Lower leg skin (tissue), 4 donors: ENCODE measurements around the gene VAMP5. TPM values are rescaled to one million over a fixed set of nuclear protein-coding genes. Genes with fewer than 3 reads are reported as not detected.
"Not testable (repeated sequence)": the region's sequence is repeated elsewhere in the genome, so short reads cannot be mapped to it uniquely, and the experiment has no call there.

Experiments used
- DNase-seq, 2 donors: peaks; one replicate each; pipeline ENCODE4 v3.0.0-alpha.2; 2019; ENCODE audit warnings: low spot score in 2 of 2
- H3K4me3 ChIP-seq: fragments of 200-600 bp; sonication (generic); 2 replicates; pipeline ENCODE4 v1.5.1; 2017; ENCODE audit warnings: mild to moderate bottlenecking, low read depth; ENCODE audit not compliant: poor library complexity, severe bottlenecking
- CTCF ChIP-seq, 3 donors: fragments of 450-650 bp; IDR thresholded peaks; one replicate each; pipeline ENCODE4 v1.5.1; 2016; ENCODE audit warnings: antibody characterized with exemption in 3 of 3, mild to moderate bottlenecking in 3 of 3, moderate library complexity in 2 of 3
- POLR2A ChIP-seq, 2 donors: fragments of 450-650 bp; IDR thresholded peaks; one replicate each; pipeline ENCODE4 v1.6.1; 2016 to 2017; ENCODE audit warnings: antibody characterized with exemption in 2 of 2, mild to moderate bottlenecking in 1 of 2, moderate library complexity in 1 of 2
- WGBS, 2 donors: methylation state at CpG; one replicate each; pipeline ENCODE4 v1.1.5; 2018; 5-methylcytosine and 5-hydroxymethylcytosine counted together
- intact Hi-C: fragments of 100-400 bp; cut with DNase I; formaldehyde crosslinking; loops from one replicate; pipeline ENCODE4 v1.15.0; 2023; ENCODE audit warnings: low total_unique reads
- total RNA-seq, 4 donors: library from RNA; depleted of rRNA; stranded (reverse); fragments of >200 nt; gene quantifications; one replicate each; pipeline ENCODE4 v1.1.0, GENCODE V29; 2016

The VAMP5 gene
- total RNA-seq, 4 donors from 2014 or later, result 10.1 to 35.6 (median 14.0) TPM

DNA sequence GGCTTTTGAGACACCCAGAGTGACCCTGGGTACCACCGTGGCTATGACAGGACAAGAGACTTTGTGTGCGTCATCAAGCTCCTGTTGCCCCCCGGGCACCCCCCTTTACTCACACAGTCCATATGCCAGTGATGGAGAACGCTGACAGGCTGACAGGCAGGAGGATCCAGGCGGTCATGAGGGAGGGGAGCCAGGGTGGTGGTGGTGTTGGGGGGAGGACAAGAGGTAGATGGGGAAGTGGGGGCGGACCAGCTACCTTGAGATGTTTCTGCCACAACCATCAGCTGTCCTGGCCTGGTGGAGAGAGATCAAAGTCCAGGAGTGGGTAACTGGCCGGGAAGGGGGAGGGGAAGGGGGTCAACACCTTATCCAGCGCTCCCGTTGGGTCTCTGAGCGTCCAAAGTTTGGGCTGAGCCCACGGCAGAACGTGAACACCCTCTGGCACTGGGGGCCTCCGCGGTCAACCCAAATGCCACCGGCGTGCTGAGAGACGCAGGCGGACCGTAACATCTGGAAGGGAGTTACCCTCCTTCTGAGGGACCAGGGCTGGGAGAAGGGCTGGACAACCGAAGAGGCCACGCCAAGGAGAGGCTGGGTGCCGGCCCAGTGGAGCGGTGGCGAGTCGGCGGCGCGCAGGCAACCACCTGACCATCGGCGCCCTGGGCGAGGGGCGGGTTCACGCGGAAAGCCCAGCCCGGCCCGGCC is 17.7 kb downstream of the VAMP5 start:
- intact Hi-C loops, result no loop called here
- TF ChIP-seq POLR2A (IDR thresholded peaks at IDR 0.05) (no peak), CTCF (IDR thresholded peaks at IDR 0.05) (no peak)
- peak; percentile 72 to 94 for DNase-seq
- H3K4me3 ChIP-seq, result peak overlapping the region; percentile 52
- WGBS, 2 donors, result 10 to 25% methylated on average over 12 to 27 of the region's 36 CpGs

GRCh38 chr2:85602476-85603234 is 18.4 kb downstream of the VAMP5 start, which contains the start of gene TMEM150A:
TSS of gene TMEM150A (minus strand) at chr2:85602698. CDS start at chr2:85601948, 750 bp downstream.
- intact Hi-C loops, result no loop called here
- TF ChIP-seq CTCF (IDR thresholded peaks at IDR 0.05) (no peak), POLR2A (IDR thresholded peaks at IDR 0.05) (peak in 1 of 2 donors; percentile 15)
- peak within 1 kb of the TSS; percentile 74 for H3K4me3 ChIP-seq
- DNase-seq, result peak; percentile 92 to 99
- WGBS, 2 donors, result 0 to 2% methylated on average over 30 to 43 of the region's 73 CpGs

GRCh38 chr2:85604133-85604444 is 19.9 kb downstream of the VAMP5 start:
- intact Hi-C loops, result not testable (repeated sequence)
- WGBS, 2 donors, result 49 to 62% methylated on average over 3 of the region's 3 CpGs

GRCh38 chr2:85604568-85605339 is 20.5 kb downstream of the VAMP5 start:
- no peak overlapping the region for H3K4me3 ChIP-seq
- WGBS, 2 donors, result 33 to 35% methylated on average over 6 of the region's 6 CpGs
- TF ChIP-seq CTCF (IDR thresholded peaks at IDR 0.05) (no peak), POLR2A (IDR thresholded peaks at IDR 0.05) (no peak)
- intact Hi-C loops, result no loop called here
- DNase-seq, result no peak

More at GRCh38 chr2:85604133-85604444, 19.9 kb downstream of the VAMP5 start:
- not testable (repeated sequence) for DNase-seq, H3K4me3 ChIP-seq

DNA sequence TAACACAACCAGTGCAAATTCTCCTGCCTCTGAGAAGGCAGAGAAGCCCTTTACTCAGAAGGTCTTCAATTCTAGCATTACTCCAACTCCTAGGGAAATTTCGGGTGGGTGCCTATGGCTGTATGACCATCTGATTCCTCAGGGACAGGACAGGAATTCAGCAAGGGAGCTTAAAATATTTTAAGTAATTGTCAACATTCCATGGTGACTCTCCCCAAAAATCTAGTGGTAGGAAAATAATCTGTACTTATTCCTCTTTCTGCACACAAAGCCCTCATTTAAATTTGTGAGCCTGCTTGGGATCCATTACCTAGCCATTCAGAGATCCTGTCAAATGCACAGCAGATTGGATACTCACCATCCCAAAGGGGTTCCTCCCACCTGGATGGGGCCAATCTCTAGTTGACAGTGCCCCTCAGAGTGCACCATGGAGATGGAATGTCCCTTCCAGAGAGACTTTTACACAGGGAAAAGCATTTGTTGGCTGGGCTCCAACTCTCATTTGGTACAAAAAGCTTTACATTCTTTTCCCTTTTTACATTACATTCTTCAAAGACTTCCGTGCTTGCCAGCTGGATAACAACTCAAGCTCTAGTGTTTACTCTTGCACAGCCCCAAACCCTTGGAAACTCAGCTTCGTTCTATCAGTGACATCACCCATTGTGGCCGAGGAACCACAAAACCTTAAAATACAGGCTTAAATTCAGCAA is 21.3 kb downstream of the VAMP5 start:
- intact Hi-C loops, result no loop called here
- no peak overlapping the region for H3K4me3 ChIP-seq
- no peak for TF ChIP-seq POLR2A (IDR thresholded peaks at IDR 0.05)
- no peak for TF ChIP-seq CTCF (IDR thresholded peaks at IDR 0.05)
- DNase-seq, result no peak
- WGBS, 2 donors, result 46 to 49% methylated on average over 4 of the region's 4 CpGs
